ENCODE measurements around the gene MIA.
"Not testable (repeated sequence)": the region's sequence is repeated elsewhere in the genome, so short reads cannot be mapped to it uniquely, and the experiment has no call there.

MIA gene

GRCh38 chr19:40825460-40826095 lies 50.3 kb downstream of the MIA start:
- FAIRE-seq: not testable (repeated sequence)

- FAIRE-seq: not testable (repeated sequence)
These were observed 51.0 kb downstream of the MIA start for GRCh38 chr19:40826312-40826698.

- FAIRE-seq: not testable (repeated sequence)
These were observed 51.5 kb downstream of the MIA start for GRCh38 chr19:40826699-40827385.
